ENCODE measurements around the gene CACNA1D.

GRCh38 chr3:53780806-53781205, 286.4 kb downstream of the CACNA1D start:
- TF ChIP-seq POLR2A (IDR thresholded peaks at IDR 0.05), result no peak
- no peak for TF ChIP-seq CTCF (IDR thresholded peaks at IDR 0.05)
